NCI-H69 (cell line): Measurements from ENCODE around the gene RILPL1.
"Not testable (repeated sequence)": the region's sequence is repeated elsewhere in the genome, so short reads cannot be mapped to it uniquely, and the experiment has no call there.

Source experiments
- DNase-seq: peaks from one replicate; lab custom pipeline; 2025; lab: John Stamatoyannopoulos, UW

Gene RILPL1

GRCh38 chr12:123533672-123534643 lies at the start of gene RILPL1:
Gene RILPL1 (minus strand): TSS chr12:123533719. CDS start chr12:123533482, 237 bp downstream.
- peak; percentile 58 for DNase-seq

- no peak for DNase-seq
Measured at GRCh38 chr12:123580772-123581171, 47.3 kb upstream of the RILPL1 start.

GRCh38 chr12:123578829-123579228 lies 45.3 kb upstream of the RILPL1 start:
- DNase-seq: not testable (repeated sequence)

GRCh38 chr12:123578243-123578642 lies 44.7 kb upstream of the RILPL1 start:
- DNase-seq: no peak

GRCh38 chr12:123576611-123577010 lies 43.1 kb upstream of the RILPL1 start:
- no peak for DNase-seq

- peak; percentile 36 for DNase-seq
Measured at GRCh38 chr12:123573870-123574269, 40.4 kb upstream of the RILPL1 start.

- DNase-seq: no peak
Measured at GRCh38 chr12:123572391-123572790, 38.9 kb upstream of the RILPL1 start.

- peak; percentile 48 for DNase-seq
Measured at GRCh38 chr12:123571343-123571813, 37.9 kb upstream of the RILPL1 start.

GRCh38 chr12:123559468-123559867 lies 25.9 kb upstream of the RILPL1 start:
- DNase-seq: no peak

- not testable (repeated sequence) for DNase-seq
Measured at GRCh38 chr12:123558487-123558886, 25.0 kb upstream of the RILPL1 start.

- DNase-seq: not testable (repeated sequence)
Measured at GRCh38 chr12:123554843-123555242, 21.3 kb upstream of the RILPL1 start.

GRCh38 chr12:123554136-123554535 lies 20.6 kb upstream of the RILPL1 start:
- not testable (repeated sequence) for DNase-seq

- no peak for DNase-seq
Measured at GRCh38 chr12:123550700-123551099, 17.2 kb upstream of the RILPL1 start.

- no peak for DNase-seq
Measured at GRCh38 chr12:123548107-123548506, 14.6 kb upstream of the RILPL1 start.

GRCh38 chr12:123546281-123546680 lies 12.8 kb upstream of the RILPL1 start:
- no peak for DNase-seq

GRCh38 chr12:123543541-123543940 lies 10.0 kb upstream of the RILPL1 start:
- DNase-seq: no peak

GRCh38 chr12:123540899-123541662 lies 7.6 kb upstream of the RILPL1 start:
- no peak for DNase-seq

GRCh38 chr12:123535952-123536351 lies 2.4 kb upstream of the RILPL1 start:
- peak; percentile 10 for DNase-seq

GRCh38 chr12:123532808-123533649 lies 490 bp downstream of the RILPL1 start:
- peak; percentile 39 for DNase-seq

GRCh38 chr12:123532019-123532418 lies 1.5 kb downstream of the RILPL1 start:
- DNase-seq: peak; percentile 12

GRCh38 chr12:123531091-123531490 lies 2.4 kb downstream of the RILPL1 start:
- DNase-seq: no peak

GRCh38 chr12:123530668-123531067 lies 2.9 kb downstream of the RILPL1 start:
- no peak for DNase-seq
